ENCODE results near the gene PITPNC1.
A peak's percentile ranks its signal among the peaks of the same experiment; 100 is the strongest.
"Not testable (repeated sequence)": the region's sequence is repeated elsewhere in the genome, so short reads cannot be mapped to it uniquely, and the experiment has no call there.

The PITPNC1 gene

GRCh38 chr17:67717192-67717623 lies 340.1 kb downstream of the PITPNC1 start:
- Histone ChIP-seq H3K9me3 (ENCODE audit: control insufficient read depth in 1 of 2, low read length in 2 of 2) (no peaks in the 10 kb centered on the region), H3K36me3 (ENCODE audit: control insufficient read depth in 1 of 2, insufficient read depth in 2 of 2, low read length in 2 of 2) (peaks cover 12 to 21% of the 10 kb centered on the region in 2 donors), H3K9ac (ENCODE audit: low read depth in 1 of 2, low read length in 2 of 2) (peak overlapping the region; percentile 76 to 89), H3K27ac (ENCODE audit: low read depth, low read length) (peak overlapping the region; percentile 13), H3K4me1 (ENCODE audit: control insufficient read depth in 1 of 2, insufficient read depth in 2 of 2, low read length in 2 of 2) (peaks cover 13 to 14% of the 10 kb centered on the region in 2 donors), H3K4me3 (ENCODE audit: low read depth in 1 of 2, low read length in 2 of 2) (peak overlapping the region; percentile 77 to 99), H3K27me3 (ENCODE audit: control insufficient read depth in 1 of 2, insufficient read depth in 2 of 2, low read length in 2 of 2) (no peaks in the 10 kb centered on the region)

GRCh38 chr17:67717624-67718324 lies 340.7 kb downstream of the PITPNC1 start, which contains the start of gene NOL11:
Gene NOL11 (plus strand): TSS chr17:67717936. CDS start chr17:67717948, 12 bp downstream.
- peak within 1 kb of the TSS; percentile 75 for H3K27ac ChIP-seq (ENCODE audit: low read depth, low read length)
- peaks cover 13 to 24% of the 10 kb centered on the region in 2 donors for H3K36me3 ChIP-seq (ENCODE audit: control insufficient read depth in 1 of 2, insufficient read depth in 2 of 2, low read length in 2 of 2)
- peak within 1 kb of the TSS; percentile 76 to 89 for H3K9ac ChIP-seq (ENCODE audit: low read depth in 1 of 2, low read length in 2 of 2)
- no peaks in the 10 kb centered on the region for H3K9me3 ChIP-seq (ENCODE audit: control insufficient read depth in 1 of 2, low read length in 2 of 2)
- peak within 1 kb of the TSS; percentile 89 to 99 for H3K4me3 ChIP-seq (ENCODE audit: low read depth in 1 of 2, low read length in 2 of 2)
- peaks cover 13 to 14% of the 10 kb centered on the region in 2 donors for H3K4me1 ChIP-seq (ENCODE audit: control insufficient read depth in 1 of 2, insufficient read depth in 2 of 2, low read length in 2 of 2)
- H3K27me3 ChIP-seq (ENCODE audit: control insufficient read depth in 1 of 2, insufficient read depth in 2 of 2, low read length in 2 of 2), result no peaks in the 10 kb centered on the region

- peak overlapping the region; percentile 67 to 89 for H3K9ac ChIP-seq (ENCODE audit: low read depth in 1 of 2, low read length in 2 of 2)
- H3K36me3 ChIP-seq (ENCODE audit: control insufficient read depth in 1 of 2, insufficient read depth in 2 of 2, low read length in 2 of 2), result peaks cover 13 to 25% of the 10 kb centered on the region in 2 donors
- peak overlapping the region; percentile 75 for H3K27ac ChIP-seq (ENCODE audit: low read depth, low read length)
- H3K4me1 ChIP-seq (ENCODE audit: control insufficient read depth in 1 of 2, insufficient read depth in 2 of 2, low read length in 2 of 2), result peaks cover 13 to 14% of the 10 kb centered on the region in 2 donors
- no peaks in the 10 kb centered on the region for H3K9me3 ChIP-seq (ENCODE audit: control insufficient read depth in 1 of 2, low read length in 2 of 2)
- peak overlapping the region; percentile 89 to 99 for H3K4me3 ChIP-seq (ENCODE audit: low read depth in 1 of 2, low read length in 2 of 2)
- H3K27me3 ChIP-seq (ENCODE audit: control insufficient read depth in 1 of 2, insufficient read depth in 2 of 2, low read length in 2 of 2), result no peaks in the 10 kb centered on the region
These were observed 341.4 kb downstream of the PITPNC1 start for GRCh38 chr17:67718325-67718941.

GRCh38 chr17:67725373-67725791 lies 348.3 kb downstream of the PITPNC1 start:
- H3K4me1 ChIP-seq (ENCODE audit: control insufficient read depth in 1 of 2, insufficient read depth in 2 of 2, low read length in 2 of 2), result peaks cover 0 to 6% of the 10 kb centered on the region in 2 donors
- H3K9ac ChIP-seq (ENCODE audit: low read depth in 1 of 2, low read length in 2 of 2), result no peak overlapping the region
- H3K27ac ChIP-seq (ENCODE audit: low read depth, low read length), result no peak overlapping the region
- no peaks in the 10 kb centered on the region for H3K9me3 ChIP-seq (ENCODE audit: control insufficient read depth in 1 of 2, low read length in 2 of 2)
- no peak overlapping the region for H3K4me3 ChIP-seq (ENCODE audit: low read depth in 1 of 2, low read length in 2 of 2)
- peaks cover 29 to 75% of the 10 kb centered on the region in 2 donors for H3K36me3 ChIP-seq (ENCODE audit: control insufficient read depth in 1 of 2, insufficient read depth in 2 of 2, low read length in 2 of 2)
- H3K27me3 ChIP-seq (ENCODE audit: control insufficient read depth in 1 of 2, insufficient read depth in 2 of 2, low read length in 2 of 2), result no peaks in the 10 kb centered on the region

GRCh38 chr17:67725807-67726206 lies 348.7 kb downstream of the PITPNC1 start:
- H3K9ac ChIP-seq (ENCODE audit: low read depth in 1 of 2, low read length in 2 of 2), result no peak overlapping the region
- no peak overlapping the region for H3K27ac ChIP-seq (ENCODE audit: low read depth, low read length)
- no peaks in the 10 kb centered on the region for H3K9me3 ChIP-seq (ENCODE audit: control insufficient read depth in 1 of 2, low read length in 2 of 2)
- peaks cover 30 to 76% of the 10 kb centered on the region in 2 donors for H3K36me3 ChIP-seq (ENCODE audit: control insufficient read depth in 1 of 2, insufficient read depth in 2 of 2, low read length in 2 of 2)
- H3K4me1 ChIP-seq (ENCODE audit: control insufficient read depth in 1 of 2, insufficient read depth in 2 of 2, low read length in 2 of 2), result peaks cover 0 to 6% of the 10 kb centered on the region in 2 donors
- no peak overlapping the region for H3K4me3 ChIP-seq (ENCODE audit: low read depth in 1 of 2, low read length in 2 of 2)
- H3K27me3 ChIP-seq (ENCODE audit: control insufficient read depth in 1 of 2, insufficient read depth in 2 of 2, low read length in 2 of 2), result no peaks in the 10 kb centered on the region

- not testable (repeated sequence) for H3K27ac ChIP-seq (ENCODE audit: low read depth, low read length)
These were observed 350.3 kb downstream of the PITPNC1 start for GRCh38 chr17:67727152-67728039.

GRCh38 chr17:67729903-67730302 lies 352.8 kb downstream of the PITPNC1 start:
- H3K36me3 ChIP-seq (ENCODE audit: control insufficient read depth in 1 of 2, insufficient read depth in 2 of 2, low read length in 2 of 2), result peaks cover 24 to 77% of the 10 kb centered on the region in 2 donors

More at GRCh38 chr17:67727152-67728039, 350.3 kb downstream of the PITPNC1 start:
- H3K9ac ChIP-seq (ENCODE audit: low read depth in 1 of 2, low read length in 2 of 2); H3K4me3 ChIP-seq (ENCODE audit: low read depth in 1 of 2, low read length in 2 of 2); H3K4me1 ChIP-seq (ENCODE audit: control insufficient read depth in 1 of 2, insufficient read depth in 2 of 2, low read length in 2 of 2); H3K27me3 ChIP-seq (ENCODE audit: control insufficient read depth in 1 of 2, insufficient read depth in 2 of 2, low read length in 2 of 2); H3K9me3 ChIP-seq (ENCODE audit: control insufficient read depth in 1 of 2, low read length in 2 of 2): not testable (repeated sequence)
- peaks cover 24 to 78% of the 10 kb centered on the region in 2 donors for H3K36me3 ChIP-seq (ENCODE audit: control insufficient read depth in 1 of 2, insufficient read depth in 2 of 2, low read length in 2 of 2)

GRCh38 chr17:67730731-67731130 lies 353.6 kb downstream of the PITPNC1 start:
- Histone ChIP-seq H3K4me1 (ENCODE audit: control insufficient read depth in 1 of 2, insufficient read depth in 2 of 2, low read length in 2 of 2) (peaks cover 0 to 6% of the 10 kb centered on the region in 2 donors), H3K27me3 (ENCODE audit: control insufficient read depth in 1 of 2, insufficient read depth in 2 of 2, low read length in 2 of 2) (no peaks in the 10 kb centered on the region), H3K9ac (ENCODE audit: low read depth in 1 of 2, low read length in 2 of 2) (no peak overlapping the region), H3K4me3 (ENCODE audit: low read depth in 1 of 2, low read length in 2 of 2) (no peak overlapping the region), H3K27ac (ENCODE audit: low read depth, low read length) (no peak overlapping the region), H3K9me3 (ENCODE audit: control insufficient read depth in 1 of 2, low read length in 2 of 2) (no peaks in the 10 kb centered on the region), H3K36me3 (ENCODE audit: control insufficient read depth in 1 of 2, insufficient read depth in 2 of 2, low read length in 2 of 2) (peaks cover 26 to 73% of the 10 kb centered on the region in 2 donors)

More at GRCh38 chr17:67729903-67730302, 352.8 kb downstream of the PITPNC1 start:
- no peak overlapping the region for H3K4me3 ChIP-seq (ENCODE audit: low read depth in 1 of 2, low read length in 2 of 2)
- no peak overlapping the region for H3K9ac ChIP-seq (ENCODE audit: low read depth in 1 of 2, low read length in 2 of 2)
- H3K27me3 ChIP-seq (ENCODE audit: control insufficient read depth in 1 of 2, insufficient read depth in 2 of 2, low read length in 2 of 2), result no peaks in the 10 kb centered on the region
- no peaks in the 10 kb centered on the region for H3K9me3 ChIP-seq (ENCODE audit: control insufficient read depth in 1 of 2, low read length in 2 of 2)
- H3K27ac ChIP-seq (ENCODE audit: low read depth, low read length), result no peak overlapping the region
- peaks cover 0 to 6% of the 10 kb centered on the region in 2 donors for H3K4me1 ChIP-seq (ENCODE audit: control insufficient read depth in 1 of 2, insufficient read depth in 2 of 2, low read length in 2 of 2)

GRCh38 chr17:67733449-67733848 lies 356.4 kb downstream of the PITPNC1 start:
- Histone ChIP-seq H3K27me3 (ENCODE audit: control insufficient read depth in 1 of 2, insufficient read depth in 2 of 2, low read length in 2 of 2) (no peaks in the 10 kb centered on the region), H3K36me3 (ENCODE audit: control insufficient read depth in 1 of 2, insufficient read depth in 2 of 2, low read length in 2 of 2) (peaks cover 32 to 83% of the 10 kb centered on the region in 2 donors), H3K4me1 (ENCODE audit: control insufficient read depth in 1 of 2, insufficient read depth in 2 of 2, low read length in 2 of 2) (no peaks in the 10 kb centered on the region)

More at GRCh38 chr17:67733449-67733848, 356.4 kb downstream of the PITPNC1 start:
- no peak overlapping the region for H3K9ac ChIP-seq (ENCODE audit: low read depth in 1 of 2, low read length in 2 of 2)
- H3K9me3 ChIP-seq (ENCODE audit: control insufficient read depth in 1 of 2, low read length in 2 of 2), result no peaks in the 10 kb centered on the region
- H3K4me3 ChIP-seq (ENCODE audit: low read depth in 1 of 2, low read length in 2 of 2), result no peak overlapping the region
- H3K27ac ChIP-seq (ENCODE audit: low read depth, low read length), result no peak overlapping the region

Measured in duodenal mucosa (tissue), 2 donors.